Stomach smooth muscle (tissue), 2 donors: Measurements from ENCODE around the gene PIK3CD.

Source experiments
- H3K27ac ChIP-seq: one replicate; pipeline ENCODE4 v1.7.0; 2013; ENCODE audit warnings: mild to moderate bottlenecking, low read length, inconsistent platforms
- H3K27me3 ChIP-seq, 2 donors: one replicate each; pipeline ENCODE4 v1.7.0; 2013; ENCODE audit warnings: low read length in 2 of 2; ENCODE audit not compliant: insufficient read depth in 2 of 2, control insufficient read depth in 1 of 2
- H3K36me3 ChIP-seq, 2 donors: one replicate each; pipeline ENCODE4 v1.7.0; 2013; ENCODE audit warnings: low read length in 2 of 2; ENCODE audit not compliant: control insufficient read depth in 2 of 2, insufficient read depth in 2 of 2
- H3K4me1 ChIP-seq: one replicate; pipeline ENCODE4 v1.7.0; 2013; ENCODE audit warnings: low read length; ENCODE audit not compliant: control insufficient read depth, insufficient read depth
- H3K4me3 ChIP-seq, 2 donors: one replicate each; pipeline ENCODE4 v1.7.0; 2013; ENCODE audit warnings: low read length in 2 of 2
- H3K9ac ChIP-seq, 2 donors: one replicate each; pipeline ENCODE4 v1.7.0; 2013; ENCODE audit warnings: low read length in 2 of 2, mild to moderate bottlenecking in 1 of 2
- H3K9me3 ChIP-seq, 2 donors: one replicate each; pipeline ENCODE4 v1.7.0; 2013; ENCODE audit warnings: low read length in 2 of 2; ENCODE audit not compliant: control insufficient read depth in 2 of 2
- donor health status: healthy.
- donor health status: Pancreatic carcinoma.

PIK3CD gene

DNA sequence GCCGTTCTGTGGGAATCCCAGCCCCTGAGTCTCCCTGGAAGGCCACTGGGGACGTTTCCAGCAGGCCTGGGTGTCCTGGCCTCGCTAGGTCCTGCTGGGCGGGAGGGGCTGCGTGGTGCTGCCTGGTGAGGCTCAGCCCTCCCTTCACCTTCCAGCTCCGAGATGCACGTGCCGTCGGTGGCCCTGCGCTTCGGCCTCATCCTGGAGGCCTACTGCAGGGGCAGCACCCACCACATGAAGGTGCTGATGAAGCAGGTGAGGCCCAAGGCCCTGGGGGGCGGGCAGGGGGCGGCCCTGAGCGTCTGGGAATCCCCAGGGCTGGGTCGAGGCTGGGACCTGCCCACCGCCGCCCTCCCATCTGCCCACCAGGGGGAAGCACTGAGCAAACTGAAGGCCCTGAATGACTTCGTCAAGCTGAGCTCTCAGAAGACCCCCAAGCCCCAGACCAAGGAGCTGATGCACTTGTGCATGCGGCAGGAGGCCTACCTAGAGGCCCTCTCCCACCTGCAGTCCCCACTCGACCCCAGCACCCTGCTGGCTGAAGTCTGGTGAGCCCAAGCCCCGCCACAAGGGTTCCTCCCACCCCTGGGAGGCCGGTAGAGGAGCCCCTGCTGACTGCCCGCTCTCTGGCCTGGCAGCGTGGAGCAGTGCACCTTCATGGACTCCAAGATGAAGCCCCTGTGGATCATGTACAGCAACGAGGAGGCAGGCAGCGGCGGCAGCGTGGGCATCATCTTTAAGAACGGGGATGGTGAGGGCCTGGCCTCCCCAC, 70.3 kb downstream of the PIK3CD start:
- no peak overlapping the region for H3K4me3 ChIP-seq
- H3K27me3 ChIP-seq, result no peaks in the 10 kb centered on the region
- peaks cover 15 to 19% of the 10 kb centered on the region in 2 donors for H3K36me3 ChIP-seq
- no peaks in the 10 kb centered on the region for H3K9me3 ChIP-seq
- H3K9ac ChIP-seq, result no peak overlapping the region
- H3K27ac ChIP-seq, result no peak overlapping the region
- H3K4me1 ChIP-seq, result peaks cover 2% of the 10 kb centered on the region

DNA sequence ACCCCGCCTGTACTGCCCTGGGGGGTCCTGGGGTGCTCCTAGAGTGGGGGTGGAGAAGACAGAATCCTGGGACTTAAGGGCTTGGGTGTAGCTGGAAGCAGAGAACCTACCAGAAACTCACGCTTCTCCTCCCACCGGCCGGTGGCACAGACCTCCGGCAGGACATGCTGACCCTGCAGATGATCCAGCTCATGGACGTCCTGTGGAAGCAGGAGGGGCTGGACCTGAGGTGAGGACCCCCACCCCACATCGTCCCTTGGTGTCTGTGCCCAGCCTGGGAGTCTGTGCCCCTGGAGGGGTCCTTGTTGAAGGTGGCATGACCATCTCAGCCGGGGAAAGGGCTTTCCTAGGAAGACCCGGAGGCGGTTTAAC, 70.8 kb downstream of the PIK3CD start:
- Histone ChIP-seq H3K4me1 (peaks cover 2% of the 10 kb centered on the region), H3K9ac (no peak overlapping the region), H3K9me3 (no peaks in the 10 kb centered on the region), H3K4me3 (no peak overlapping the region), H3K27me3 (no peaks in the 10 kb centered on the region), H3K36me3 (peaks cover 17 to 20% of the 10 kb centered on the region in 2 donors), H3K27ac (no peak overlapping the region)

DNA sequence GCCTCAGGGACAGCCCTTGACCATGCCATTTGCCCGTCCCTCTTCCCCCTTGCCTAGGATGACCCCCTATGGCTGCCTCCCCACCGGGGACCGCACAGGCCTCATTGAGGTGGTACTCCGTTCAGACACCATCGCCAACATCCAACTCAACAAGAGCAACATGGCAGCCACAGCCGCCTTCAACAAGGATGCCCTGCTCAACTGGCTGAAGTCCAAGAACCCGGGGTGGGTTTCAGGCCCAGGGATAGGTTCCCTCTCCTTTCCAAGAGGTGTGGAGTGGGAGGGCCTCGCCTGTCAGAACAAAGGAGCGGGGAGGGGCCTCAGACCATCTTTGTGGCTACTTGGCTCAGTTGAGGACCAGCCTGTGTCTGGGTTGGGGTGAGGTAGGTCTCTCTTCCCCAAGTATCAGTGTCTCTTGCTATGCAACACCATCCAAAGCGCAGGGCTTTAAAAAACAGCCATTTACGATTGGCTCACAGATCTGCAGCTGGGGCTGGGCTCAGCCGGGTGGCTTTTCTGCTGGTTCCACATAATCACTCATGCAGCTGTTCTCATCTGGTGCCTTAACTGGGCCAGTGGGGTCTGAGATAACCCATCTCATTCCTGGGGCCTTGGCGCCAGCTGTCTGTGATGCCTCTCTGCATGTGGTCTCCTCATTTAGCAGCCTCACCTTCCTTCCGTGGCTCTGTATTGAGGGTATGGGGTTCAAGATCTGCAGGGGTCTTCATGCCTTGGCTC, 71.7 kb downstream of the PIK3CD start:
- H3K36me3 ChIP-seq, result peaks cover 17 to 22% of the 10 kb centered on the region in 2 donors
- no peak overlapping the region for H3K27ac ChIP-seq
- no peaks in the 10 kb centered on the region for H3K9me3 ChIP-seq
- no peak overlapping the region for H3K9ac ChIP-seq
- no peaks in the 10 kb centered on the region for H3K27me3 ChIP-seq
- peaks cover 2% of the 10 kb centered on the region for H3K4me1 ChIP-seq
- H3K4me3 ChIP-seq, result no peak overlapping the region

DNA sequence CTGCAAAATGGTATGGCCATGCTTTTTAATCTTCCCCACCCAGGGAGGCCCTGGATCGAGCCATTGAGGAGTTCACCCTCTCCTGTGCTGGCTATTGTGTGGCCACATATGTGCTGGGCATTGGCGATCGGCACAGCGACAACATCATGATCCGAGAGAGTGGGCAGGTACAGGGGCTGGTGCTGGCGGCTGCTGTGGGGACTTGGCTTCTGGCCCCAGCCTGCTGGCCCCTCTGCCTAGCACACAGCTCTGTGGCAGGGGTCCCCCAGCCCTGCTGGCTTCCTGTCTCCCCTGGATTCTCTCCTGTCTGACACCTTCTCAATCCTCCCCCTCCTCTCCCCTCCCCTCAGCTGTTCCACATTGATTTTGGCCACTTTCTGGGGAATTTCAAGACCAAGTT, 72.4 kb downstream of the PIK3CD start:
- Histone ChIP-seq H3K27ac (no peak overlapping the region), H3K9me3 (no peaks in the 10 kb centered on the region), H3K9ac (no peak overlapping the region), H3K4me3 (no peak overlapping the region), H3K4me1 (peaks cover 2% of the 10 kb centered on the region), H3K27me3 (no peaks in the 10 kb centered on the region), H3K36me3 (peaks cover 20 to 22% of the 10 kb centered on the region in 2 donors)

DNA sequence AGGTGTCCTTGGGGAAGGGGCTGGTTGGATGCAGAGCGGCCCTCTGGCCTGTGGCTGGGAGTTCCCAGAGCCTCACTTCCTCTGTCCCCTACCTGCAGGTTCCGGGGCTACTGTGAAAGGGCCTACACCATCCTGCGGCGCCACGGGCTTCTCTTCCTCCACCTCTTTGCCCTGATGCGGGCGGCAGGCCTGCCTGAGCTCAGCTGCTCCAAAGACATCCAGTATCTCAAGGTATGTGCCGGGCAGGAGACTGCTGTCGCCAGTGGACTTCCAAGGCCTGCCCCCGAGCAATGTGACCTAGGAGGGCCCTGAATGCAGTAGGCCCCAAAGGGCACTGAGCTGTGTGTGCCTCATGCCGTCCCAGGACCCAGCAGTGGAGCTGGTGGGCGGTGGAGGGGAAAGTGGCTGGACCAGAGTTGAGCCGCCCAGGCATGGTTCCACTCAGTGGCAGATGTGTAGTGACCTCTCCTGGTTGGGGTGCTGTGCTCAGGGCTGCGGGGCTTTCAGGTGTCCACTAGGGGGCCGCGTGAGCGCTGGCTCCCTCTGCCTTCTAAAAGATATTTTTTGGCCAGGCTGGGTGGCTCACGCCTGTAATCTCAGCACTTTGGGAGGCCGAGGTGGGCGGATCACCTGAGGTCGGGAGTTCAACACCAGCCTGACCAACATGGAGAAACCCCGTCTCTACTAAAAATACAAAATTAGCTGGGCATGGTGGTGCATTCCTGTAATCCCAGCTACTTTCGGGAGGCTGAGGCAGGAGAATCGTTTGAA, 73.4 kb downstream of the PIK3CD start:
- peaks cover 23 to 28% of the 10 kb centered on the region in 2 donors for H3K36me3 ChIP-seq
- H3K9me3 ChIP-seq, result no peaks in the 10 kb centered on the region
- peaks cover 2% of the 10 kb centered on the region for H3K4me1 ChIP-seq
- no peak overlapping the region for H3K9ac ChIP-seq
- H3K4me3 ChIP-seq, result no peak overlapping the region
- no peaks in the 10 kb centered on the region for H3K27me3 ChIP-seq
- no peak overlapping the region for H3K27ac ChIP-seq

DNA sequence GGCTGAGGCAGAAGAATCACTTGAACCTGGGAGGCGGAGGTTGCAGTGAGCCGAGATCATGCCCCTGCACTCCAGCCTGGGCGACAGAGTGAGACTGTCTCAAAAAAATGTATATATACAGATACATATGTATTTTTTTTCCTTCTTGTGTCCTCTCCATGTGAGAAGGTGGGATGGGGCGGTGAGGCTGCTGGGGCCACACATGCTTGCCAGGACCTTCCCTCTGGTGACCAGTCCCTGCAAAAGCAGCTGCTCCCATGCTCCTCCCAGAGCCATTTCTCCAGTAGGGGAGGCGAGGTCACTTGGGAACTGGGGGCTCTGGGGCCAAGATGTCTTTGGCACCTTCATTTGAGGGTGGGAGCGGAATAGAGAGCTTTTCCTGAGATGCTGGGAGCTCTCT, 74.9 kb downstream of the PIK3CD start:
- Histone ChIP-seq H3K4me1 (no peaks in the 10 kb centered on the region), H3K27me3 (no peaks in the 10 kb centered on the region), H3K9ac (no peak overlapping the region), H3K4me3 (no peak overlapping the region), H3K27ac (no peak overlapping the region), H3K36me3 (peaks cover 30 to 42% of the 10 kb centered on the region in 2 donors), H3K9me3 (no peaks in the 10 kb centered on the region)

DNA sequence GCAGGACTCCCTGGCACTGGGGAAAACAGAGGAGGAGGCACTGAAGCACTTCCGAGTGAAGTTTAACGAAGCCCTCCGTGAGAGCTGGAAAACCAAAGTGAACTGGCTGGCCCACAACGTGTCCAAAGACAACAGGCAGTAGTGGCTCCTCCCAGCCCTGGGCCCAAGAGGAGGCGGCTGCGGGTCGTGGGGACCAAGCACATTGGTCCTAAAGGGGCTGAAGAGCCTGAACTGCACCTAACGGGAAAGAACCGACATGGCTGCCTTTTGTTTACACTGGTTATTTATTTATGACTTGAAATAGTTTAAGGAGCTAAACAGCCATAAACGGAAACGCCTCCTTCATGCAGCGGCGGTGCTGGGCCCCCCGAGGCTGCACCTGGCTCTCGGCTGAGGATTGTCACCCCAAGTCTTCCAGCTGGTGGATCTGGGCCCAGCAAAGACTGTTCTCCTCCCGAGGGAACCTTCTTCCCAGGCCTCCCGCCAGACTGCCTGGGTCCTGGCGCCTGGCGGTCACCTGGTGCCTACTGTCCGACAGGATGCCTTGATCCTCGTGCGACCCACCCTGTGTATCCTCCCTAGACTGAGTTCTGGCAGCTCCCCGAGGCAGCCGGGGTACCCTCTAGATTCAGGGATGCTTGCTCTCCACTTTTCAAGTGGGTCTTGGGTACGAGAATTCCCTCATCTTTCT, 75.5 kb downstream of the PIK3CD start:
- H3K4me1 ChIP-seq, result no peaks in the 10 kb centered on the region
- H3K4me3 ChIP-seq, result no peak overlapping the region
- no peaks in the 10 kb centered on the region for H3K27me3 ChIP-seq
- H3K9ac ChIP-seq, result no peak overlapping the region
- no peak overlapping the region for H3K27ac ChIP-seq
- no peaks in the 10 kb centered on the region for H3K9me3 ChIP-seq
- peaks cover 32 to 47% of the 10 kb centered on the region in 2 donors for H3K36me3 ChIP-seq

DNA sequence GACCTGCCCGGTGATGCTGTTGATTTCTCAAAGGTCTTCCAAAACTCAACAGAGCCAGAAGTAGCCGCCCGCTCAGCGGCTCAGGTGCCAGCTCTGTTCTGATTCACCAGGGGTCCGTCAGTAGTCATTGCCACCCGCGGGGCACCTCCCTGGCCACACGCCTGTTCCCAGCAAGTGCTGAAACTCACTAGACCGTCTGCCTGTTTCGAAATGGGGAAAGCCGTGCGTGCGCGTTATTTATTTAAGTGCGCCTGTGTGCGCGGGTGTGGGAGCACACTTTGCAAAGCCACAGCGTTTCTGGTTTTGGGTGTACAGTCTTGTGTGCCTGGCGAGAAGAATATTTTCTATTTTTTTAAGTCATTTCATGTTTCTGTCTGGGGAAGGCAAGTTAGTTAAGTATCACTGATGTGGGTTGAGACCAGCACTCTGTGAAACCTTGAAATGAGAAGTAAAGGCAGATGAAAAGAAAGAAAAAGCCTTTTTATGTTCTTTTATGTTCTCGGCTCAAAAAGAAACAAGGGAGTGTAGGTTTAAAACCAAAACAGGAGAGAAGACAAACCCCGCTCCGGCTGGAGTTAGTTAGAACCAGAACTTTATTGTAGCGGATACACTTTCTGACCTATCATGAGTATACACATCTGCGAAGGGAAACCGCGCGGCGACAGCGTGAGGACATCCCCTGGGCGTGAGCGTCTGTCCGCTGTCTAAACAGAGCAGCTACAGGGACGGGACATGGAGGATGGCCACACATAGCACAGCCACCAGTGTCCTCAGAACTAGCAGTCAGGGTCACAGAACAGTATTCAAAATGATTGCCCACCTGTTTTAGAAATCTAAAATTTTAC, 77.1 kb downstream of the PIK3CD start:
- Histone ChIP-seq H3K4me1 (no peaks in the 10 kb centered on the region), H3K9ac (no peak overlapping the region), H3K4me3 (no peak overlapping the region), H3K27me3 (no peaks in the 10 kb centered on the region), H3K9me3 (no peaks in the 10 kb centered on the region), H3K27ac (no peak overlapping the region), H3K36me3 (peaks cover 37 to 55% of the 10 kb centered on the region in 2 donors)

DNA sequence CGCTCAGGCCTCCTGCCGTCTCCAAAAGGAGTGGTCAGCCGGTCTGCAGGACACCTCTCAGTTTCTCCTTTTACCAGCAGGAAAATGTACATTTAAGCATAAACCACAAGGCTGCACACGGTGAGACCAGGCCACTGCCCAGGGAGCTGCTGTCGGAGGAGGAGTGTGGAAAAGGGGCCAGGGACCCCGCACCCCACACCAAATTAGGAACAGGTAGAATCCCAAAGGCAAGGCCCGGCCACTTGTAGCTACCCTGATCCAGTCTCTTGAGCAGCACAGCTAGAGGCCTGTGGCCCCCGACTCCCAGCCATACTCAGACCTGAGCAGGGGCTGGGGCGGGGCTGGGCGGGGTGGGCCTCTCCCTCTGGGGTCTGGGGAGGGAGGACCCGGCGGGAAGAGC, 78.0 kb downstream of the PIK3CD start:
- H3K36me3 ChIP-seq, result peaks cover 40 to 59% of the 10 kb centered on the region in 2 donors

More for the DNA sequence above, 78.0 kb downstream of the PIK3CD start:
- Histone ChIP-seq H3K27ac (no peak overlapping the region), H3K4me1 (no peaks in the 10 kb centered on the region), H3K9me3 (no peaks in the 10 kb centered on the region), H3K4me3 (no peak overlapping the region), H3K27me3 (no peaks in the 10 kb centered on the region), H3K9ac (no peak overlapping the region)
